Muscle of back (tissue), 11 donors: Measurements from ENCODE around the gene USP11. TPM values are rescaled to one million over a fixed set of nuclear protein-coding genes. Genes with fewer than 3 reads are reported as not detected.
"Not testable (repeated sequence)": the region's sequence is repeated elsewhere in the genome, so short reads cannot be mapped to it uniquely, and the experiment has no call there.

Source experiments
- DNase-seq, 3 donors: peaks; one replicate each; pipeline versions ENCODE4 v3.0.0 to v3.0.0-alpha.2; 2013
- polyA plus RNA-seq, 10 donors: library from polyadenylated mRNA; unstranded; fragments of 120-200 nt; gene quantifications; one replicate each; pipeline ENCODE4 v1.2.1, GENCODE V29; 2013; ENCODE audit not compliant: insufficient read length in 10 of 10

The USP11 gene
- polyA plus RNA-seq, 10 donors, result 84.3 to 100 (median 92.3) TPM

DNA sequence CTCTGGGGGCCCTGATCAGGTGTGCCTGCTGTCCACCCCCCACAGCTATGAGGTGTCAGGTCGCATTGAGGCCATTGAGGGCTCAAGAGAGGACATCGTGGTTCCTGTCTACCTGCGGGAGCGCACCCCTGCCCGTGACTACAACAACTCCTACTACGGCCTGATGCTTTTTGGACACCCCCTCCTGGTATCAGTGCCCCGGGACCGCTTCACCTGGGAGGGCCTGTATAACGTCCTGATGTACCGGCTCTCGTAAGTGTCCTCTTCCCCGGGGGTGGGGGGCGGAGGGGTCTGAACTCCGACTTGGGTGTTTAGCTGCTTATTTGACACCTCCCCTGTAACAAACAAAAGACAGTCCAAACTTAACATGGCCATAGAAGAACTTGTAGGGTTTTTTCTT, 10.5 kb downstream of the USP11 start:
- DNase-seq, result no peak

DNA sequence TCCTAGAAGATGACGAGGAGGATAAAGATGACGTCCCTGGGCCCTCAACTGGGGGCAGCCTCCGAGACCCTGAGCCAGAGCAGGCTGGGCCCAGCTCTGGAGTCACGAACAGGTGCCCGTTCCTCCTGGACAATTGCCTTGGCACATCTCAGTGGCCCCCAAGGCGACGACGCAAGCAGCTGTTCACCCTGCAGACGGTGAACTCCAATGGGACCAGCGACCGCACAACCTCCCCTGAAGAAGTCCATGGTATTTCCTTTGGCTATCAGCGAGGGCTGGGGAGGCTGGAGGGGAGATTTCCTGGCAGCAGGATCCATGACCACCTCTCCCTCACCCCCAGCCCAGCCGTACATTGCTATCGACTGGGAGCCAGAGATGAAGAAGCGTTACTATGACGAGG, 11.9 kb downstream of the USP11 start:
- no peak for DNase-seq

DNA sequence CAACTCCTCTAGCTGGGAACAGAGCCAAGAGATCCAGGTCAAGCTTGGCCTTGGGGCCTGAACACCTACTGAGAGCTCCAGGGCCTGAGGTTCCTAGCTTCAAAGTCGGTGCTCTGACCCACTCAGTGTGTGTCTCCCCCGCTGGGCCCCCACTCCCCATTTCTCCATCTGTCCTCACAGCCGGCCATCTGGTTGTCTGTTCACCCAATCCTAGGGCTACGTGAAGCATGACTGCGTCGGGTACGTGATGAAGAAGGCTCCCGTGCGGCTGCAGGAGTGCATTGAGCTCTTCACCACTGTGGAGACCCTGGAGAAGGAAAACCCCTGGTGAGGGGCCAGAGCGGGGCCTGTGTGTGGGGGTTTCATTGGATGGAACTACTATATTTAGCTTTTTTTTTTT, 12.3 kb downstream of the USP11 start:
- no peak for DNase-seq

DNA sequence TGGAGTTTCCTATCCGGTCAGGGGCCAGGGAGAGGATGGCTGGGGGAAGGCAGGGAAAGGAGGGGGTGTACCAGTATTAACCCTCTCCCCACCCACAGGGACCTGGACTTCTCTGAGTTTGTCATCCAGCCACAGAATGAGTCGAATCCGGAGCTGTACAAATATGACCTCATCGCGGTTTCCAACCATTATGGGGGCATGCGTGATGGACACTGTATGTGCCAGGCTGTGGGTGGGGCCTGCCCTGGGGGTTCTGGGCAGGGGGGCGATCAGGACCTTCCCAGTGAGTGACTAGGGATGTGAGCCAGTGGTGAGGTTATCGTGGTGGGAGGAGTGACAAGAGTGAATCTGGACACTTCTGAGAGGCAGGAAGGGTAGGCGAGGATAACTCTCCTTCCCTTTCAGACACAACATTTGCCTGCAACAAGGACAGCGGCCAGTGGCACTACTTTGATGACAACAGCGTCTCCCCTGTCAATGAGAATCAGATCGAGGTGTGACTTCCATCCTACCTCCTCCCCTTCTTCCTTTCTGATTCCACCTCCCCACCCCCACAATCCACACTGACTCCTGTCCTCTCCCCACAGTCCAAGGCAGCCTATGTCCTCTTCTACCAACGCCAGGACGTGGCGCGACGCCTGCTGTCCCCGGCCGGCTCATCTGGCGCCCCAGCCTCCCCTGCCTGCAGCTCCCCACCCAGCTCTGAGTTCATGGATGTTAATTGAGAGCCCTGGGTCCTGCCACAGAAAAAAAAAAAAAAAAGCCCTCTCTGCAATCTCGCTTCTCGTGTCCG, 14.6 kb downstream of the USP11 start:
- no peak for DNase-seq

DNA sequence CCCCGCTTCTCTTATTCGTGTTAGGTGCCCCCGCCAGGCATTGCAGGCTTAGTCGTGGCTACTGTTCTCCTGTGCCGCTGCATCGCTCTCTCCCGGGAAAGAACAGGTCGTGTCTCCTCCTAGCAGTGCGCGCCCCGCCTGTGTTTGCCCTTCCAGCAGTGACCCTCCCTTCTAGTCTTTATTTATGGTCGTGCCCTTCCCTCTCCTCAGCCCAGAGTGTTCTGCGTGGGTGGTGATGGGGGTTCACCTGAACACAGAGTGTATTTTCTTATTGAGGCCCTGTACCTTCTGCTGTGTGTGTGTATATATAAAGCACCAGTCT, 15.2 kb downstream of the USP11 start:
- no peak for DNase-seq

DNA sequence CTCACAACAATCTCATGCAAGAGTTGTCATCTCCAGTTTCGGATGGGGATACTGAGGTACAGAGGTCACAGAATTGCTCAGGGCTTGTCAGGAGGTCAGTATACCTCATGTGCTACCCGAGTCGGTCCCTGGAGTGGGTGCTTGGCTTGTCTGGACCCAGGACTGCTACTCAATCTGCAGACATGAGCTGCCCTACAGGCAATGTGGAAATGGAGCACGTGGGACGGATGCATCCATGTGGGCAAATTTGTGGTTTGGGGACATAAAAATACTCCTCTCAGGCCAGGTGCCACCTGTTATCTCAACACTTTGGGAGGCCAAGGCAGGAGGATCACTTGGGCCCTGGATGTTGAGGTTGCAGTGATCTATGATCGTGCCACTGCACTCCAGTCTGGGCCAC, 15.8 kb downstream of the USP11 start:
- no peak for DNase-seq

DNA sequence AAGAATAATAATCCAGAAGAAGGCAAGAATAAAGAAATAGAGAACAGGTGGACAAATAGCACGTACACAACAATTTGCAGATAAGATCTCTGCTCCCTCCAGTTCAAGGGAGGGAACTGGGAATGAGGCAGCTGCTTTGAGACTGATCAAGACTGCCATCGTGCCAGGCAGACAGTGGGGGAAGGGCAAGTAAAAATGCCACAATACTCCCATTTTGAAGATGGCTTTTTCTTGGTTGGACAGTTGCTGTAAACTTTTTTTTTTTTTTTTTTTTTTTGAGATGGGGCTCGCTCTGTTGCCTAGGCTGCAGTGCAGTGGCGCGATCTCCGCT, 17.2 kb downstream of the USP11 start:
- DNase-seq, result no peak

DNA sequence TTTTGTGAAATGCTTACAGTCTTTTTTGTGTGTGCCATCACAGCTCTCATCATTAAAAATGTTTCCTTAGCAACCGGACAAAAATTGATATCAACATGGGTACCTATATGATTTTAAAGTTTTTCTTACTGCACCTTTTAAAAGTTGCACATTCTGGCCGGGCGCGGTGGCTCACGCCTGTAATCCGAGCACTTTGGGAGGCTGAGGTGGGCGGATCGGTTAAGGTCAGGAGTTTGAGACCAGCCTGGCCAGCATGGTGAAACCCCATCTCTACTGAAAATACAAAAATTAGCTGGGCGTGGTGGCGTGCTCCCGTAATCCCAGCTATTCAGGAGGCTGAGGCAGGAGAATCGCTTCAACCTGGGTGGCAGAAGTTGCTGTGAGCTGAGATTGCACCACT, 24.8 kb downstream of the USP11 start:
- not testable (repeated sequence) for DNase-seq

DNA sequence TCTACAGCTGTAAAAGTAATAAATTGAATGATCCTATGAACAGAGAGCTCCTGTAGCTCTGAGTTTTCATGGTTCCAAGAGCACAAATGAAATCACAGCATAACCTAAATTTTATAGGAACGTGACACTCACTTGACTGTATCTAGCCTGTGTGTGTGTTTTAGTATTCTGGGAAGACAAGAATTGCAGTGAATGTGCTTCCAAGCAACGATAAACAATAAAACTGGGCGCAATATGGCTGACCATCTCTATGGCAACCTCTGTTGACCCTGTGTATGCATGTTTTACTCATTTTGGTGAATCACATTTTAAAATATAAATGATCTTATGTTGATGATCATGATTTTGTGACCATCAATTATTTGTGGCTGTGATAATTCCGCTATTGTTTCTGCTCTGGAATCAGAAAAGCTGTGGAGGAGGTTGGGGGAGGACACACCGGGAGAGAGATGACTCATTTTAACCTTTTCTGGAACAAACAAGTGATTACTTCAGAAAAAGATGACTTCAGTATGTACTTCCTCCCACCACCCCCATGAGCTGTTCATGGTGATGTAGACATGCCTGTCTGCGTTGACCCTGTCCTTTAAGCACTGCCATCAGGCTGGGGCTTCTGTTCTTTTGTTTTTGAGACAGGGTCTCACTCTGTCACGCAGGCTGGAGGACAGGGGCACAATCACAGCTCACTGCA, 31.8 kb downstream of the USP11 start:
- DNase-seq, result peak in 2 of 3 donors; percentile 7 to 28

DNA sequence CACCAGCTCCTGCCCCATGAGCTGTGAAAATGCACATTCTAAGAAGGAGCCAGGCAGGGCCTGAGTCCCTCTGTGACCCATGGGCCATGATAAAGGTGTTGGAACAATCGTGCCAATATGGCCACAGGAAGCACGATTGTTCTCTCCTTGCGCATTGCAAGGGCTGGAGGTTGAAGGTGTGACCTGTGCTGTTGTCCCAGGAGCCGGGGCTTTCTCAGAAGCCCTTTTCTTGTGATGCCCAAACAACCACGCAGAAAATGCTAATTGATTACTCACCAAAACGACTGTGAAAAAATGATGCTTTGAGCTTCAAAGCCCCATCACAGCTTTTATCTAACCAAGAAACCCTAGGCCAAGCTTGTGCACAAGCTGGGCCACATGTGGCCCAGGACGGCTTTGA, 33.8 kb downstream of the USP11 start:
- no peak for DNase-seq

DNA sequence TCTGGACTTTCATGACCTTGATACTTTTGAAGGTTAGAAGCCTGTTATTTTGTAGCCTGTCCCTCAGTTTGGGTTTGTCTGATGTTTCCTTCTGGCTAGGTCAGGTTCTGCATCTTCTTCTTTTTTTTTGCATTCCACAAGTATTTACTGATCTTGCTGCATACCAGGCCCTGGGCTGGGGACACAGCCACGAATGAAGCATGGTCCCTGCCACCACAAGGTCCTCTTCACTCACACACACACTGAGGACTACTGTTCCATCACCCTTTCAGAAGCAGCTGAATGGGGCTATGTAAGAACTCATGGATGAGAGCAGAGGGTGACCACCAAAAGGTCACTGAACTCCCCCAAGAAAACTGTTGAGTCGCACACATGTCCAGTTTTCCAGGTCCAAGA, 39.2 kb downstream of the USP11 start:
- no peak for DNase-seq

DNA sequence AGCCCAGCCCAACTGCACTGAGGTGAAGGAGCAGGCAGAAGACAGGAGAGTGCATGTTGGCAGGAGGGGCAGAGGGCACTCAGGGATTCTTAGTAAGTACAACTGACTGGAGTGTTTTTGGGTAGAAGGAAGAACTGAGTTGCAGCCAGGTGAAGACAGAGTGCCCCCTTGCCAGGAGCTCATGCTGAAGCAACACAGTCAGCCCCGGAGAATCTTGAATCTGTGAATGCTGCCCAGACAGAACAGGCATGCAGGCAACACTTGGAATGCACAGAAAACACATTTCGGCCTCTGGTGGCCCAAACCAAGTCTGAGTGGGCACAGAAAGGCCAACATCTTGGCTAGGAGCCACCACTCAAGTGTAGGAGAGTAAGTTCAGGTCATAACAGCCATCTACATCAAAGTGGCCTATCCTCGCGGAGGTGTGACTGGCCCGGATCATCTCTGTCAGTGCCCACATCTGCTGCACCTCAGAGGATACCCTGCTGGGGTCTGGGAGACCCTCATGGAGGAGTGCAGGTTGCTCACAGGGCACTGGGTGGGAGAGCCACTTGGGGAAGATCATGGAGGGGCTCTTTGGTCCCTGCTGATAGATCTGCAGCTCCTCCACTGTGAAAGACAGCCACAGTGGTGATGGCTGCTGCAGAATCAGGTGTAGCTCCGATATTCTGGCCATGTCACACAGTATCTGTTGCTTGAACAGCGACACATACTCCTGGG, 40.4 kb downstream of the USP11 start:
- DNase-seq, result no peak

DNA sequence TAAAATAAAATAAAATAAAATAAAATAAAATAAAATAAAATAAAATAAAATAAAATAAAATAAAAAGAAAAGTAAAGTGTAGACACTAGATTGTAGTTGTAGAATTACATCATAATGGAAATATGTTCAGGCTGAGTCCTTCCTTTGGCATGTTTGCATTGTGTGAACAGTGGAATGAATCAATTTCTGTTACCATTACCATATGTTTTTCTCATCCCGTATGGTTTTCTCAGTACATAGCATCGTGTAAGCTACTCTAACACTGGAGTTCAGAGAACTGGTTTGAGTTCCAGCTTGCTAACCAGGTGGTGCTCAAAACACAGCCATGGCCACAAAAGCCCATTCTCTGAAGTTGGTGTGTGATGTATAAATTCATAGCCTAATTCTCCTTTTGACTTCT, 45.9 kb downstream of the USP11 start:
- peak; percentile 20 to 52 (median 42) for DNase-seq

DNA sequence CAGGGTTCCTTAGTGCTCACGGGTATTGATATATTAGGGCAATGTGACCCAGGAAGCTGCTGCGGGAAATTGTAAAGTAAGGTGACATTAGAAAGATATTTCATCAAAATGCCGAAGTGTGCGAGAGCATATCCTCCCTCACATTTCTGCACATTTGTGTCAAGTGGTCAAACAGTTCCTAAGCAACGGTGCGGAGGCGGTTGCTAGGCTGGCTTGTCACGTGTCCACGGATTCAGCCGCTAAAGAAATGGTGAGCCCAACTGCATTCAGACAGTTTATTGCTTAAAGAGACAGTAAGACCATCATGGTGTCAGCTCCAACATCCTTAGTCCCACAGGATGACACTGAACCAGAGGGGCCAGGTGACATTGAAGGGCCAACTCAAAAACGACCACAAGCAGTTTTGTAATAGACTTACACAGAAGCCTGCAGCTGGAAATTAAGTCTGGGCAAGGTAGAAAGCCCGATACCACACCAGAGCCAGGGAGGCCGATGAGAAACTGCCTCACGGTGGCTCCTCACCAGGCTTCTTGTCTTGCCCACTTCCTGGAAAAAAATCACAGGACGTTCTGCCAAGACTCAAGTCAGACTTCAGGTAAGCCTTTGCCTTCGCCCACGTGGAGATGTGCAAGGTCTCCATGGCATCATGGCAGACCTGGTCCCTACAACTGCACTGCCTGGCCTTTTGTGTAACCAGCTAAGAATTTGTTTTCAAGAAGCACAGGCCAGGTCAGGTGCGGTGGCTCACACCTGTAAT, 50.4 kb downstream of the USP11 start:
- DNase-seq, result peak; percentile 25 to 82 (median 51)

DNA sequence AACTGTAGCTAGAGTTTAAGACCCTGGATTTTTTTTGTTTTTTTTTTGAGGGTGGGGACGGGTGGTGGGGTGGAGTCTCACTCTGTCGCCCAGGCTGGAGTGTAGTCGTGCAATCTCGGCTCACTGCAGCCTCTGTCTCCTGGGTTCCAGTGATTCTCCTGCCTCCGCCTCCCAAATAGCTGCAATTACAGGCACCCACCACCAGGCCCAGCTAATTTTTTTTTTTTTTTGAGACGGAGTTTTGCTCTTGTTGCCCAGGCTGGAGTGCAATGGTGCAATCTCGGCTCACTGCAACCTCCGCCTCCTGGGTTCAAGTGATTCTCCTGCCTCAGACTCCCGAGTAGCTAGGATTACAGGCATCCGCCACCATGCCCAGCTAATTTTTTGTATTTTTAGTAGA, 51.8 kb downstream of the USP11 start:
- not testable (repeated sequence) for DNase-seq

DNA sequence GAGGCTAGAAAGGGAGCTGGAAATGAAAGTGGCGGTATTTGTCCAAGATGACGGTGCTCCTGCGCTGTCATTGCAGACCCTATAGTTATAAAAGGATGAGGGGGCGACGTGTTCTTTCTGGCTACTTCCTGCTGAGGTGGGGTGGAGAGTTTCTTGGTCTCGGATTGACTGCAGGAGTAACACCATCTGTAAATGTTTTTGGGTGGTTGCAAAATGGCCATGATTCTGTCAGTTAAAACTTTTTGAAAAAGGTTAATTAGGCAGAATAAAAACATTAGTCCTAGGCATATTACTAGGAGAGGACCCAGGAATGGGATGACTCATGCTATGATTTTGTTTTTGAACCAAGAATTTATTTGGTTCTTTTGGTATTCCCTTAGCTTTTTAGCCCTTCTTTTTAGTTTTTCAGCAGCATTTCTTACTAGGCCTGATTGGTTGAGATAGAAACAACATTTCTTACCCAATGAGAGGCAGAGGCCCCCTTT, 53.1 kb downstream of the USP11 start:
- no peak for DNase-seq

DNA sequence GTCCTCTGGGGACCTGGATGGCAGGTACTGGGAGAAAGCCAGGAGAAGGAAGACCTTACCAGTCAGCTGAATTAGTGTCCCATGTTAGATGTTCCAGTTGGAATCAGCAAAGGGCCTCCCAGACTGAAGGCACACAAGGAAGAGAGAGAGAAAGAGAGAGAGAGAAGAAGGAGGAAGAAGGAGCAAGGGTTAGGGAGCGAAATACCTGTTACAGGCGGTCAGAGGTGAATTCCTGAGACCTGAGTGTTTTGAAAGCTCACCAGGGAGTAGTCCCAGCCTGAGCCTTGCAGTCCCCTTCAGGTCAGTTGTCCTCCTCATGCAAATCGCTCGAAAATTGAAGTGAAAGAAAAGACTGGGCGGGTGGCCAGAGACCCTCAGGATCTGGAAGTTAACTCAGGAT, 60.3 kb downstream of the USP11 start:
- no peak for DNase-seq

DNA sequence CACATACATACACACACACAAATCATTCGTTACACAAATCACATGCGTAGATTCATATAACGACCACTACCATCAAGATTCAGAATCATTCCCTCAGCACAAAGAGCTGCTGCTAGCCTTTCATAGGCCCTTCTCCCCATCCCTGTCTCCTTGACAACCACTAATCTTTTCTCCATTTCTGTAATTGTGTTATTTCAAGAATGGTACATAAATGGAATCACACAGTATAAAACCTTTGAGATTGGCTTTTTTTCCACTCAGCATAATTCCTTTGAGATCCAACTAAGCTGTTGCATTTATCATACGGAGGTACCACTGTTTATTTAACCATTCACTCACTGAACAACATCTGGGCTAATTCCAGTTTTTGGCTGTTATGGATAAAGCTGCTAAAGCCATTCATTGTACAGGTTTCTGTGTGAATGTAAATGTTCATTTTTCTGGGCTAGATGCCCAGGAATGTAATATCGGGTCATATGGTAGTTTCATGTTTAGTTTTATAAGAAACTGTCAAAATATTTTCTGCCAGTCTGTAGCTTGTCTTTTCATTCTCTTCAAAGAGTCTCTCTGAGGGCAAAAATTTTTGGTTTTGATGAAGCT, 64.1 kb downstream of the USP11 start:
- DNase-seq, result peak in 2 of 3 donors; percentile 14 to 40

DNA sequence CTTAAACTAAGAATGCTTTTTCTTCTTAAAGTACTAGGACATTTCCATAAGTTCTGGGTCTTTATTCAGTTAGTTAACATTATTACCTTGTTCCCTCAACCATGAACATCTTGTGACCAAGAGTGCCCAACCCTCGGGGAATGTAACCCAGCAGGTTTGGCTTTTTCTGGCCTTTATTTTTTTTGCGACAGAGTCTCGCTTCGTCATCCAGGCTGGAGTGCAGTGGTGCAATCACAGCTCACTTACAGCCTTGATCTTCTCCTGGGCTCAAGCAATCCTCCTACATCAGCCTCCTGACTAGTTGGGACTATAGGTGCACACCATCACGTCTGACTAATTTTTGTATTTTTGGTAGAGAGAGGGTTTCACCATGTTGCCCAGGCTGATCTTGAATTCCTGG, 65.1 kb downstream of the USP11 start:
- no peak for DNase-seq
